ENCODE results near the gene ZSCAN5B.
"Not testable (repeated sequence)": the region's sequence is repeated elsewhere in the genome, so short reads cannot be mapped to it uniquely, and the experiment has no call there.

ZSCAN5B gene, protein sequence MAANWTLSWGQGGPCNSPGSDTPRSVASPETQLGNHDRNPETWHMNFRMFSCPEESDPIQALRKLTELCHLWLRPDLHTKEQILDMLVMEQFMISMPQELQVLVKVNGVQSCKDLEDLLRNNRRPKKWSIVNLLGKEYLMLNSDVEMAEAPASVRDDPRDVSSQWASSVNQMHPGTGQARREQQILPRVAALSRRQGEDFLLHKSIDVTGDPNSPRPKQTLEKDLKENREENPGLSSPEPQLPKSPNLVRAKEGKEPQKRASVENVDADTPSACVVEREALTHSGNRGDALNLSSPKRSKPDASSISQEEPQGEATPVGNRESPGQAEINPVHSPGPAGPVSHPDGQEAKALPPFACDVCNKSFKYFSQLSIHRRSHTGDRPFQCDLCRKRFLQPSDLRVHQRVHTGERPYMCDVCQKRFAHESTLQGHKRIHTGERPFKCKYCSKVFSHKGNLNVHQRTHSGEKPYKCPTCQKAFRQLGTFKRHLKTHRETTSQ

DNA sequence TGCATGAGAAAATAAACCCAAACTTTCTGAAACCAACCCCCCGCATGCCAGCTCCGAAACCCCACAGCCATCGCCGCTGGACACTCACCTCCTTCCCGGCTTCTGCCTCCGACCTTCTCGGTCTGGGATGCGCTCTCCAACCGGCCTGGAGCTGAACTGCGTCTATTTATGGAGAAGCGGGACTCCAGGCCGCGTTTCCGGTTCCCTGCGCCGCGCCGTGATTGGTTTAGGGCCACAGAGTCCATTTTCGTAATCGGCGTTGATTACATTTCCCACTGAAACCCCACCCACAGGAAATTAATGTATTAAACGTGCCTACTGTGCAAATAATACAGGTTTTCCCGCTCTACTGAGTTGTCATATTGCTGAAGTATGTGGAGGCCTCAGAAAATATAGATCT lies at the start of gene ZSCAN5B:
TSS of gene ZSCAN5B (minus strand) at position 138 of the 400 bp plus-strand sequence. CDS start 4,731 bp downstream, outside the sequence.
- not testable (repeated sequence) for DNase-seq (ENCODE audit: low read depth)

DNA sequence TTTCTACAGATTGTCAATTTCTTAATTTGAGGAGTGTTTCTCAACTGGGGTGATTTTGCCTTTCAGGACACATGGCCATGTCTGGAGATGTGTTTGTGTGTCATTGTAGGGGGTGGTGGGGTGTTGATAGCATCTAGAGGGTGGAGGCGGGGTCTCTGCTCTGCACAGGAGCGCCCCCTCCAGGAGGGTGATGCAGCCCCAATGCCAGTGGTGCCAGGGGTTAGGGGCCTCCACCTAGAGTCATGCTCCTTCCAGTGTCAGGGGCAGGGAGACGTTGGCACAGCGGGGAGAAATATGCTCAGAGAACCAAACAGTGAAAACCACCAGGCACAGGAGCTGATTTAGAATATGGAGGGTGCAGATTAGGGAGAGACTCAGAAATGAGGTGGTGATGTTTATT lies 48.2 kb upstream of the ZSCAN5B start:
- DNase-seq (ENCODE audit: low read depth): not testable (repeated sequence)

DNA sequence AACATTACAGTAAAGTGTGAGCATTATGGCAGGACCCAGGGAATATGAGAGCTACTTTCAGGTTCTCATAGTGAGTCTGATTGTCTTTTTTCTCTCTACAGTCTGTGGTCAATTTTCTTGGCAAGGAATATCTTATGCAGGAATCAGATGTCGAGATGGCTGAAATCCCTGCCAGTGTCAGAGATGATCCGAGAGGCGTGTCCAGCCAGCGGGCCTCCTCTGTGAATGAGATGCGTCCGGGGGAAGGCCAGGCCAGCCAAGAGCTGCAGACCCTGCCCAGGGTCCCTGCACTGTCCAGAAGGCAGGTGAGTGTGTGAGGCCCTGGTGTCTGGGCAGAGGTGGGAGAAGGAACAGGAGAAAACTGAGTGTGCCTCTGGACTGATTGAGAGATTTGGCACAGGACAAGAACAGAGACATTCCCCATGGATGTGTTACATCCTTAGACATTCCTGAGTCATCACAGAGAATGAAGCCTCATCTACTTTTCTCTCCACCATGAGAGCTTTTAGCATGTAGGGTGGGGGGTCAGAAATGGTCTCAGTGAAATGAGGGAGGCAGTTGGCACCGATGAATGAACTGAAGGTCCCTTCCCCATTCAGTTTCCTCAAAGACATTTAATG lies 47.6 kb upstream of the ZSCAN5B start:
- DNase-seq (ENCODE audit: low read depth): peak; percentile 6

DNA sequence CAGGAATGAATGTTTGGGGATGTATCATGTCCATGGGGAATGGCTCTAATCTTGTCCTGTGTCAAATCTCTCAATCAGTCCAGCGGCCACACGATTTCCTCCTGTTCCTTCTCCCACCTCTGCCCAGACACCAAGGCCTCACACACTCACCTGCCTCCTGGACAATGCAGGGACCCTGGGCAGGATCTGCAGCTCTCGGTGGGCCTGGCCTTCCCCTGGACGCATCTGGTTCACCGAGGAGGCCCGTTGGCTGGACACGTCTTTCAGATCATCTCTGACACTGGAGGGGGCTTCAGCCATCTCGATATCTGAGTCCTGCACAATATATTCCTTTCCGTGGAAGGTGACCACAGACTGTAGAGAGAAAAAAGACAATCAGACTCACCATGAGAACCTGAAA lies 25.9 kb upstream of the ZSCAN5B start:
- DNase-seq (ENCODE audit: low read depth): no peak

DNA sequence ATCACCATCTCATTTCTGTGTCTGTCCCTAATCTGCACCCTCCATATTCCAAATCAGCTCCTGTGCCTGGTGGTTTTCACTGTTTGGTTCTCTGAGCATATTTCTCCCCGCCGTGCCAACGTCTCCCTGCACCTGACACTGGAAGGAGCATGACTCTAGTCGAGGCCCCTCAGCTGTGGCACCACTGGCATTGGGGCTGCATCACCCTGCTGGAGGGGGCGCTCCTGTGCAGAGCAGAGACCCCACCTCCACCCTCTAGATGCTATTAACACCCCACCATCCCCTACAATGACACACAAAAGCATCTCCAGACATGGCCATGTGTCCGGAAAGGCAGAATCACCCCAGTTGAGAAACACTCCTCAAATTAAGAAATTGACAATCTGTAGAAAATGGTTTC lies 25.3 kb upstream of the ZSCAN5B start:
- DNase-seq (ENCODE audit: low read depth): no peak

DNA sequence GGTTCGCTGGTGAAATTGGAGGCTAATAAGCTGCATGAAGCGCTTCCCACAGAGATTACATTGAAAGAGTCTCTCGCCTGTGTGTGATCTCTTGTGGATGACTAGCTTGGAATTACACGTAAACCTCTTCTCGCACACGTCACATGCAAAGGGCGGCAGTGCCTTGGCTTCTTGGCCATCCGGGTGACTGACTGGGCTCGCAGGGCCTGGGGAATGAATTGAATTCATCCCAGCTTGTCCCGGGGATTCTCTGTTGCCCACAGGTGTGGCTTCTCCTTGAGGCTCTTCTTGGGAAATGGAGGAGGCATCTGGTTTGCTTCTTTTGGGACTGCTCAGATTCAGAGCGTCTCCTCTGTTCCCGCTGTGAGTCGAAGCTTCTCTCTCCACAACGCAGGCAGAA lies 24.3 kb upstream of the ZSCAN5B start:
- no peak for DNase-seq (ENCODE audit: low read depth)

DNA sequence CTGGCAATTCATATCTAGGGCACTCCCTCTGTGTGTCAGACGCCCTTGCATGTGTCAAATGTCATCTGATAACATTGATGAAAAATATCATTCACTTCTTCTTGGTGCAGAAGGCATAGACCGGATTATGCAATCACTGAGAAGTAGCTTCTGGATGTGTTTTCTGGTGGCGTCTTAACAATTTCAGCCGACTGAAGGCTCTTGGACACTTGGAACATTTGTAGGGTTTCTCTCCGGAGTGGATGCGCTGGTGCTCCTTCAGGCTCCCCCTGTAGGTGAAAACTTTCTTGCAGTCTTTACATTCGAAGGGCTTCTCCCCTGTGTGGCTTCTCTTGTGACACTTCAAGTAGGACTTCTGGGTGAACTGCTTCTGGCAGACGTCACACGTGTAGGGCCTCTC lies 23.9 kb upstream of the ZSCAN5B start:
- not testable (repeated sequence) for DNase-seq (ENCODE audit: low read depth)

DNA sequence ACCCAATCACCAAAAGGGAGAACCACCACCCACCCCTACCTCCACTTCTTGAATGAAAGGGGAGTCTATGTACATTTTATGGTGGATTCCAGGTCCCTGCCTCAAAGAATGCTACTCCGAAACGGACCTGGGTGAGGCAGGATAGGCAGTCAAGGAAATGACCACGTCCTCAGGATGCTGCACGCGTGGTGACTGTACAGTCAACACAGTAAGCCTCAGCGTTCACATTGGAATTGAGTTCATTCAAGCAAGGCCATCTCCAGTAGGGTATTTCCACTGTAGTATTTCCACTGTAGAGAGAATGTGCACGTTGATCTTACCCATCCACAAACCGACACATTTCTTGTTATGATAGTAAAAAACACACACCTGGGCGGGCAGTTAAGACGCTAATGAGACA lies 21.4 kb upstream of the ZSCAN5B start:
- no peak for DNase-seq (ENCODE audit: low read depth)

DNA sequence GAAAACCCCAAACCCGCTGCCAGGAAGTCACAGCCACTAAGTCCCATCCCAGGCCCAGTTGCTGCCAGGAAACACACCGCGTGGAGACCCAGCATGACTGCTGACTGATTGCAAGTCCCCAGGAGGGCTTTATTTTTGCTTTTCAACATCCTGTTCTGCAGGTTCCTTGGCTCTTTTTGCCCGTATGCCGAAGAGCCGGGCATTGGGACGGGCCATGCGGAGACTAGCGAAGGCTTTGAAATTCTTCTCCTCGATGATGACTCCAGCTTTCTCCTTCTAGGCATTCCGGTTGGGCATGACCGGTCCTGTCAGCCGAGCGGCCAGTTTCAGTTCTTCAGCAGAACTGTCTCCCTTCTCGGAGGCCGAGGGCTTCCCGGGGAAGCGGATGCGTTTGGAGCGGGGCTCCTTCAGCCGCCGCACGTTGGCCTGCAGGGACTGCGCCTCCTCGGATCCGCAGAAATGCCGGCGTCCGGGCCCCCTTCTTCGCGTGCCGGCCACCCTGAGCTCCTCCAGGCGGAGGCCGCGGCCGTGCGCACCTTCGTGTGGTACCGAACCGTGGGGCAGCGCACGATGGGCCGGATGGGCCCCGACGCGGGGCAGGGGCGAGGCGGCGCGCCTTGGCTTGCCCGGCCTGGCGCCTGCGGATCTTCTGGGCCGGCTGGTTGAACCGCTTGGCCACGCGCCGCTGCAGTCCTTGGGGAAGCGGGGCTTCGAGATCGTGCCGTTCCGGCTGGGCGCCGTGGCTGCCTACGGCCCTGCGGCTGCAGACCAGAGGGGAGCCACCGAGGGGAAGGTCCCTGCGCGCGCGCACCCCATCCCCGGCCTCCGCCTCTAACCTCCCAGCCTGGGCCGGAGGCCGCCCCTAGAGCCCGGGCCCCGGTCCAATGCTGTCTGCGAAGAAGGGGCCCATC lies 19.7 kb upstream of the ZSCAN5B start:
- no peak for DNase-seq (ENCODE audit: low read depth)

DNA sequence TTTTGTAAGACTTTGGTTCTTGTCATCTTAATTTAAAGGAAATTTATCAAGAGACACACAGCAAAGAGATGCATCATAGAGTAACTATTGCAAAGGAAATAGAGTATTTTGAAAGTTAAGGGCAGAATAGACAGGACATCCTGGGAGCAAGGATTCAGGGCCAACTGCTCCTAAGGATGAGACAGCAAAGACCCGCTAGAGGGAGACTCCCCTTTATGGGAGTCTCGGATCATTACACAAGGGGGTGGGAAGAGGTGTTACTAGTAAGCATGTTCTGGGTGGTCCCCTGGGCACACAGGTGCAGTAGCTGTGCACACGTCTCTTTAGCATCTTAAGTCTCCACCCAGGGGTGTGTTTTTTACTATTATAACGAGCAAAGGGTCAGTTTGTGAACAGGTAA lies 14.1 kb upstream of the ZSCAN5B start:
- DNase-seq (ENCODE audit: low read depth): no peak

DNA sequence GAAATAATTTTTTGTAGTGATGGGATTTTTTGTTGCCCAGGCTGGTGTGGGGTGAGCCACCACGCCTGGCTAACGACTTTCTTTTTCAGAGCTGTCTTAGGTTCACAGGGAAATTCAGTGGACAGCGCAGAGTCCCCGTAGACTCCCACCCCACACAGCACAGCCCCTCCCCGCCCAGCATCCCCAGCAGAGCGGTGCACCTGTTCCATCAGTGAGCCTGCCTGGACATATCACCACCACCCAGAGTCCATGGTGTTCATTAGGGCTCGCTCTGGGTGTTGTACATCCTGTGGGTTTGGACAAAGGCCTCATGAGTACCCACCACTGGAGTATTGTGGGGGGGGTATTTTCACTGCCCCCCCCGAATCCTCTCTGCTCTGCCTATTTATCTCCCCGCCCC lies 12.5 kb upstream of the ZSCAN5B start:
- DNase-seq (ENCODE audit: low read depth): not testable (repeated sequence)

DNA sequence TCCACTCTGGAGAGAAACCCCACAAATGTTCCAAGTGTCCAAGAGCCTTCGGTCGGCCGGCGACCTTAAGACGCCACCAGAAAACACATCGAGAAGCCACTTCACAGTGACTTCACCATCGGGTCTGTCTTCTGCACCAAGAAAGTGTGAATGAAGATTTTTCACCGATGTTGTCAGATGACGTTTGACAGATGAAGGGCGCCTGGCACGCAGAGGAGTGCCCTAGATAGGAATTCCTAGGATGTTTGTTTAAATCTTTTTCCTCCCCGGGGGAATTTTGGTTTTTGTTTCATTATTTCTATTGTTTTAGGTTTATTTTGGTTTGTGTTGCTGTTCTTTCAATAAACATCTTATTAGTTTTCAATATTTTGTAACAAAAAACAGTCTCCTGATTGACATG lies 11.5 kb upstream of the ZSCAN5B start:
- DNase-seq (ENCODE audit: low read depth): no peak

DNA sequence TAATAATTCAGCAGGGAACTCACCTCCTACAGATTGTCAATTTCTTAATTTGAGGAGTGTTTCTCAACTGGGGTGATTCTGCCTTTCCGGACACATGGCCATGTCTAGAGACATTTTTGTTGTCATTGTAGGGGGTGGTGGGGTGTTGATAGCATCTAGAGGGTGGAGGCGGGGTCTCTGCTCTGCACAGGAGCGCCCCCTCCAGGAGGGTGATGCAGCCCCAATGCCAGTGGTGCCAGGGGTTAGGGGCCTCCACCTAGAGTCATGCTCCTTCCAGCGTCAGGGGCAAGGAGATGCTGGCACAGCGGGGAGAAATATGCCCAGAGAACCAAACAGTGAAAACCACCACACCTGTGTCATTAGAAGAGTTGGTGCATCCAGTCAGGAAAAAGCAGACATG lies 10.0 kb upstream of the ZSCAN5B start:
- DNase-seq (ENCODE audit: low read depth): not testable (repeated sequence)

DNA sequence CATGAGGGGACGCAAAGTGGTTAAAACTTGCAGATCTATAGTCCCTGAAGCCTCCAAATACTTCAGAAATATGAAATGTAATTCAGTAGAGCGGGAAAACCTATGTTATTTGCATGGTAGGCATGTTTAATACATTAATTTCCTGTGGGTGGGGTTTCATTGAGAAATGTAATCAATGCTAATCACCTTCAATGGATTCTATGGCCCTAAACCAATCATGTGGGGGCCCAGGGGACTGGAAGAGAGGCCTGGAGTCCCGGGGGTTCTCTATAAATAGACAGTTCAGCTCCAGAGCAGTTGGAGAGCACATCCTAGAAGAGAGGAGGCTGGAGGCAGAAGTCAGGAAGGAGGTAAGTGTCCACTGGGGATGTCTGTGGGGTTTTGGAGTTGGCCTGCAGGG lies 4.4 kb upstream of the ZSCAN5B start, which contains the start of gene ZSCAN5C:
TSS of gene ZSCAN5C (plus strand) at position 301 of the 400 bp plus-strand sequence. CDS start 3,641 bp downstream, outside the sequence.
- DNase-seq (ENCODE audit: low read depth): no peak

DNA sequence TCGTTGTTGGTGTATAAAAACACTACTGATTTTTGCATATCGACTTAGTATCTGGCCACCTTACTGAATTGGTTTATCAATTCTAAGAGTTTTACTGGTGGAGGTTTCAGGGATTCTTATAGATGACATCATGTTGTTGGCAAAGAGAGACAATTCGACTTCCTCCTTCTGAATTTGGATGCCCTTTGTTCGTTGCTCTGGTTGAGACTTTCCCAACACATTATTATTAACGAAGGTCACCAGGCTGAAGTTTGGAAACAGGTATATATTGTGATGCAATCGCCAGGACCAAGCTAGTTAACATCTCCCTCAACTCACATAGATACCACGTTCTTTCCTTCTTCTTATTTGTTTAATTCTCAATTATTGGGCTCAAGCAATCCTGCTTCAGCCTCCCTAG lies 2.1 kb upstream of the ZSCAN5B start:
- DNase-seq (ENCODE audit: low read depth): no peak

DNA sequence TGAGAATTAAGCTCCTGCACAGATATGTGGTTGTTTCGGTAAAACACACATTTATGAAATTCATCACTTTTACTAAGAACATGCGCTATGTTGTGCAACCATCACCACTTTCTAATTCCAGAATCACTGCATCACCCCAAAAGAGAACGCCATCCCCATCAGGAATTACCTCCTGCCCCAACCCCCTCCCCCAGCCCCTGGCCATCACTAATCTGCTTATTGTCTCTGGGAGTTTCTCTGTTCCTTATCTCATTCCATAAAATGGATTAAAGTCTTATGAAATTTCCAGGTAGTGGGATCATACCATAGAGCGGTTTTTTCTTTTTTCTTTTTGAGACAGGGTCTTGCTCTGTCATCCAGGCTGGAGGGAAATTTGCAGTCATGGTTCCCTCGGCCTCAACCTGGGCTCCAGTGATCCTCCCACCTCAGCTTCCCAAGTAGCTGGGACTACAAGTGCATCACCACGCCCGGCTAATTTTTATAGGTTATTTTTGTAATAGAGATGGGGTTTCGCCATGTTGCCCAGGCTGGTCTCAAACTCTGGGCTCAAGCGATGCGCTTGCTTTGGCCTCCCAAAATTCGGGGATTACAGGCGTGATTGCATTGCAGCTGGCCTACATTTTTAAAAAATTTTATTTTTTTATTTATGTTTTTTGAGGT lies 3.5 kb downstream of the ZSCAN5B start:
- DNase-seq (ENCODE audit: low read depth): no peak

DNA sequence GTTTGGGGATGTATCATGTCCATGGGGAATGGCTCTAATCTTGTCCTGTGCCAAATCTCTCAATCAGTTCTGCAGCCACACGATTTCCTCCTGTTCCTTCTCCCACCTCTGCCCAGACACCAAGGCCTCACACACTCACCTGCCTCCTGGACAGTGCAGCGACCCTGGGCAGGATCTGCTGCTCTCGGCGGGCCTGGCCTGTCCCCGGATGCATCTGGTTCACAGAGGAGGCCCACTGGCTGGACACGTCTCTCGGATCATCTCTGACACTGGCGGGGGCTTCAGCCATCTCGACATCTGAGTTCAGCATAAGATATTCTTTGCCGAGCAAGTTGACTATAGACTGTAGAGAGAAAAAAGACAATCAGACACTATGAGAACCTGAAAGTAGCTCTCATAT lies 5.9 kb downstream of the ZSCAN5B start:
- DNase-seq (ENCODE audit: low read depth): no peak

DNA sequence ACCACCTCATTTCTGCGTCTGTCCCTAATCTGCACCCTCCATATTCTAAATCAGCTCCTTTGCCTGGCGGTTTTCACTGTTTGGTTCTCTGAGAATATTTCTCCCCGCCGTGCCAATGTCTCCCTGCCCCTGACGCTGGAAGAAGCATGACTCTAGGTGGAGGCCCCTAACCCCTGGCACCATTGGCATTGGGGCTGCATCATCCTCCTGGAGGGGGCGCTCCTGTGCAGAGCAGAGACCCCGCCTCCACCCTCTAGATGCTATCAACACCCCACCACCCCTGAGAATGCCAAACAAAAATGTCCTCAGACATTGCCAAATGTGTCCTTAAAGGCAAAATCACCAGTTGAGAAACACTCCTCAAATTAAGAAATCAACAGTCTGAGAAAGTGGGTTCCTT lies 6.5 kb downstream of the ZSCAN5B start:
- DNase-seq (ENCODE audit: low read depth): no peak

DNA sequence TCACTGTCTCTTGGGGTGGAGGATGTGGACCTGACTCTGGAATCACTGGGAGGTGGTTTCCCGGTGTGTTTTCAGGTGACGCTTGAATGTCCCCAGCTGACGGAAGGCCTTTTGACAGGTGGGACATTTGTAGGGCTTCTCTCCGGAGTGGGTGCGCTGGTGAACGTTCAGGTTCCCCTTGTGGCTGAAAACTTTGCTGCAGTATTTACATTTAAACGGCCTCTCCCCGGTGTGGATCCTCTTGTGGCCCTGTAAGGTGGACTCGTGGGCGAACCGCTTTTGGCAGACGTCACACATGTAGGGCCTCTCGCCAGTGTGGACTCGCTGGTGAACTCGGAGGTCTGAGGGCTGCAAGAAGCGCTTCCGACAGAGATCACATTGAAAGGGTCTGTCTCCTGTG lies 7.8 kb downstream of the ZSCAN5B start:
- DNase-seq (ENCODE audit: low read depth): no peak

DNA sequence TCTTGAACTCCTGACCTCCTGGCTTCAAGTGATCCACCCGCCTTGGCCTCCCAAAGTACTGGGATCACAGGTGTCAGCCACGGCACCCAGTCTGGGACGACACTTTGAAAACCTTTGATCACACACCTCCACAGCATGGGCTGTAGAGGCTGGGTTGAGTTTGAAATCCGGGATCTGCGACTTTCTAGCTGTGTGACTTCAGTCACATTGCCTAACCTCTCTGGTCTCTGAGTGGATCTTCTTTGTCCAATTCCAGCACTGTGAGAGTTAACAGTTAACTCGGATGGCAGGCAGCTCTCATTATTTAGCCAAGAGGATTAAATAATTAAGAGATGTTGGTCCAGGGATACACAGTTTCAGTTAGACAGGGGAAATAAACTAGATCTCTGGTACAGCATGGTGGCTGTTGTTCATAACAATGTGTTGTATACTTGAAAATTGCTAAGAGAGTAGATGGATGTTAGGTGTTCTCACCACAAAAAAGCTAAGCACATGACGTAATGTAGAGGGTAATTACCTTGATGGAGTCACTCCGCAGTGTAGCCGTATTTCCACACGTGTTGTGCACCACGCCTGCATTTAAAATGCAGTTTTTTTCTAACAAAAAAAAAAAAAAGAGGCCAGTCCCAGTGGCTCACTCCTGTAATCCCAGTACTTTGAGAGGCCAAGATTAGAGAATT lies 19.9 kb downstream of the ZSCAN5B start:
- DNase-seq (ENCODE audit: low read depth): no peak

DNA sequence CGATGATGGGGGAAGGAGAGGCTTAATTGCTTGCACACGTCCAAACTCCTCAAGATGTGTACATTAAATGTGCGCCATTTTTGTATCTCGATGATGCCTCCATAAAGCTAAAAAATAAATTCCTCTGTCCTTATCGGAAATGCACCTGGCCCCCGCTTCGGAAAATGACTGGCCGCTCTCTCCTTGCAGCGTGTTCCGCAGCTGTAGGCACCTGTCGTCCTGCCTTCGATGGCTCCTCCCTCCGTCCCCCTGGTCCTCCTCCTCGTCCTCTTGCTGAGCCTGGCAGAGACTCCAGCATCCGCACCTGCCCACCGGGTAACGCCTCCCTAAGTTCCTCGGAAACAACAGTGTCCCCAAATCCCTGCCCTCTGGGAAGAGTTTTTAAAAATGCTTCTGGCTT lies 20.7 kb downstream of the ZSCAN5B start:
- DNase-seq (ENCODE audit: low read depth): no peak

Measured in GM04504 (cell line).